Prostate gland (tissue), 2 donors: Measurements from ENCODE around the gene ANO6.

Experiments used
- POLR2A ChIP-seq: fragments of 450-650 bp; IDR thresholded peaks from one replicate; pipeline ENCODE4 v1.6.1; 2016; ENCODE audit warnings: antibody characterized with exemption, mild to moderate bottlenecking
- POLR2AphosphoS5 ChIP-seq: sonication (generic); formaldehyde crosslinking; IDR thresholded peaks from one replicate; pipeline ENCODE4 v1.6.1; 2017; ENCODE audit warnings: antibody characterized with exemption
- TF ChIP-seq, protein P1 (sequence below), 4 experiments: fragments of 200-600 bp in 2 of 4; fragments of 450-650 bp in 2 of 4; sonication (generic) in 2 of 4; IDR thresholded peaks; 1 replicate in 3 of 4; 2 replicates in 1 of 4; pipeline ENCODE4 v1.5.1; 2016 to 2019; ENCODE audit warnings: antibody characterized with exemption in 4 of 4, mild to moderate bottlenecking in 2 of 4, moderate library complexity in 2 of 4

DNA sequence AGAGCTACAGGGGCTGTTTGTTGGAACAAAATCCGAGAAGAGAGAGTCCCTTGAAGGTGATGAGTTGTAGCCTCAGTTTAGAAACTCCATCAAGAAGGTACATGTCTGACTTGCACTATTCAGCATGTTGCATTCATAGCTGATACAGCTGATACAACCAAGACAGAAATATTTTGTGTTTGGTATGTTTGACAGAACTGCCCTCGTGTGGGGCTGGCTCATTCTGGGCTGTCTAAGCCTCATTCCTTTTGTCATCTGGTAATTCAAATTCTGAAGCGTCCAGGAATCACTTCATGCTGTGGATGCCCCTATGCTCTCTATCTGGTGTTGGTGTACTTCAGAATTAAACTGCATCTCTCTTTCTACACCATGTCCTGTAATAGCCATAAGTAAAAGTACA lies 126.3 kb downstream of the ANO6 start:
- TF ChIP-seq, protein P1, sequence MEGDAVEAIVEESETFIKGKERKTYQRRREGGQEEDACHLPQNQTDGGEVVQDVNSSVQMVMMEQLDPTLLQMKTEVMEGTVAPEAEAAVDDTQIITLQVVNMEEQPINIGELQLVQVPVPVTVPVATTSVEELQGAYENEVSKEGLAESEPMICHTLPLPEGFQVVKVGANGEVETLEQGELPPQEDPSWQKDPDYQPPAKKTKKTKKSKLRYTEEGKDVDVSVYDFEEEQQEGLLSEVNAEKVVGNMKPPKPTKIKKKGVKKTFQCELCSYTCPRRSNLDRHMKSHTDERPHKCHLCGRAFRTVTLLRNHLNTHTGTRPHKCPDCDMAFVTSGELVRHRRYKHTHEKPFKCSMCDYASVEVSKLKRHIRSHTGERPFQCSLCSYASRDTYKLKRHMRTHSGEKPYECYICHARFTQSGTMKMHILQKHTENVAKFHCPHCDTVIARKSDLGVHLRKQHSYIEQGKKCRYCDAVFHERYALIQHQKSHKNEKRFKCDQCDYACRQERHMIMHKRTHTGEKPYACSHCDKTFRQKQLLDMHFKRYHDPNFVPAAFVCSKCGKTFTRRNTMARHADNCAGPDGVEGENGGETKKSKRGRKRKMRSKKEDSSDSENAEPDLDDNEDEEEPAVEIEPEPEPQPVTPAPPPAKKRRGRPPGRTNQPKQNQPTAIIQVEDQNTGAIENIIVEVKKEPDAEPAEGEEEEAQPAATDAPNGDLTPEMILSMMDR (IDR thresholded peaks at IDR 0.05): no peak
- TF ChIP-seq POLR2A (no peak), POLR2AphosphoS5 (no peak)
